Measurements from ENCODE around the gene PPARG.

DNA sequence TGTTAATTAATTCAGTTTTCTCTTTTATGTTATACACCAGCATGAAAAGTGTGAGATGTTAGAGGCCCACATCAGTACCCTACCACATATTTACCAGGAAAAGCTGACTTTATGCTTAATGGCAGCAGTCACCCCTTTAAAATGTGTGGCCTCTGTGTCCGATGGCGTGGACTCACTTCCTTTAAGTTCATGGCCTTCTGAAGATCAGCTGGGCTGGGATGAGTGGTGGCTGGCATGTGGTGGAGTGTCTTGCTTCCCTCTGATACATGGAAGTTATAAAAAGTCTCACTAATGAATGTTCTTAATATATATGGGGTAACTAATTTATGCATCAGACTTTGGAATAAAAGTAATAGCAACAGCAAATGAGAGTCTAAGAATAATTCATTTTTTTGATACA is 32.1 kb downstream of the PPARG start:
- TF ChIP-seq KAT7 (CRISPR knock-in tag; IDR thresholded peaks at IDR 0.05; ENCODE audit: borderline replicate concordance) = no peak
- TF ChIP-seq, protein P1, sequence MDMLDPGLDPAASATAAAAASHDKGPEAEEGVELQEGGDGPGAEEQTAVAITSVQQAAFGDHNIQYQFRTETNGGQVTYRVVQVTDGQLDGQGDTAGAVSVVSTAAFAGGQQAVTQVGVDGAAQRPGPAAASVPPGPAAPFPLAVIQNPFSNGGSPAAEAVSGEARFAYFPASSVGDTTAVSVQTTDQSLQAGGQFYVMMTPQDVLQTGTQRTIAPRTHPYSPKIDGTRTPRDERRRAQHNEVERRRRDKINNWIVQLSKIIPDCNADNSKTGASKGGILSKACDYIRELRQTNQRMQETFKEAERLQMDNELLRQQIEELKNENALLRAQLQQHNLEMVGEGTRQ (CRISPR knock-in tag; IDR thresholded peaks at IDR 0.05) = no peak
- no peak for TF ChIP-seq CTCF (IDR thresholded peaks at IDR 0.05)
- TF ChIP-seq ATF2 (CRISPR knock-in tag; IDR thresholded peaks at IDR 0.05; ENCODE audit: borderline replicate concordance, low read depth) = no peak
- TF ChIP-seq NFE2L1 (CRISPR knock-in tag; IDR thresholded peaks at IDR 0.05) = no peak
- TF ChIP-seq ZNF281 (CRISPR knock-in tag; IDR thresholded peaks at IDR 0.05) = no peak
- TF ChIP-seq STAT6 (CRISPR knock-in tag; conservative IDR thresholded peaks at IDR 0.05; ENCODE audit: low read depth) = no peak
- TF ChIP-seq ZNF138 (CRISPR knock-in tag; conservative IDR thresholded peaks at IDR 0.05) = no peak
- TF ChIP-seq, protein P2, sequence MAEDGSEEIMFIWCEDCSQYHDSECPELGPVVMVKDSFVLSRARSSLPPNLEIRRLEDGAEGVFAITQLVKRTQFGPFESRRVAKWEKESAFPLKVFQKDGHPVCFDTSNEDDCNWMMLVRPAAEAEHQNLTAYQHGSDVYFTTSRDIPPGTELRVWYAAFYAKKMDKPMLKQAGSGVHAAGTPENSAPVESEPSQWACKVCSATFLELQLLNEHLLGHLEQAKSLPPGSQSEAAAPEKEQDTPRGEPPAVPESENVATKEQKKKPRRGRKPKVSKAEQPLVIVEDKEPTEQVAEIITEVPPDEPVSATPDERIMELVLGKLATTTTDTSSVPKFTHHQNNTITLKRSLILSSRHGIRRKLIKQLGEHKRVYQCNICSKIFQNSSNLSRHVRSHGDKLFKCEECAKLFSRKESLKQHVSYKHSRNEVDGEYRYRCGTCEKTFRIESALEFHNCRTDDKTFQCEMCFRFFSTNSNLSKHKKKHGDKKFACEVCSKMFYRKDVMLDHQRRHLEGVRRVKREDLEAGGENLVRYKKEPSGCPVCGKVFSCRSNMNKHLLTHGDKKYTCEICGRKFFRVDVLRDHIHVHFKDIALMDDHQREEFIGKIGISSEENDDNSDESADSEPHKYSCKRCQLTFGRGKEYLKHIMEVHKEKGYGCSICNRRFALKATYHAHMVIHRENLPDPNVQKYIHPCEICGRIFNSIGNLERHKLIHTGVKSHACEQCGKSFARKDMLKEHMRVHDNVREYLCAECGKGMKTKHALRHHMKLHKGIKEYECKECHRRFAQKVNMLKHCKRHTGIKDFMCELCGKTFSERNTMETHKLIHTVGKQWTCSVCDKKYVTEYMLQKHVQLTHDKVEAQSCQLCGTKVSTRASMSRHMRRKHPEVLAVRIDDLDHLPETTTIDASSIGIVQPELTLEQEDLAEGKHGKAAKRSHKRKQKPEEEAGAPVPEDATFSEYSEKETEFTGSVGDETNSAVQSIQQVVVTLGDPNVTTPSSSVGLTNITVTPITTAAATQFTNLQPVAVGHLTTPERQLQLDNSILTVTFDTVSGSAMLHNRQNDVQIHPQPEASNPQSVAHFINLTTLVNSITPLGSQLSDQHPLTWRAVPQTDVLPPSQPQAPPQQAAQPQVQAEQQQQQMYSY (CRISPR knock-in tag; IDR thresholded peaks at IDR 0.05) = no peak
- no peak for TF ChIP-seq CREM (CRISPR knock-in tag; IDR thresholded peaks at IDR 0.05)
- TF ChIP-seq ZMAT4 (CRISPR knock-in tag; IDR thresholded peaks at IDR 0.05) = no peak
- TF ChIP-seq IRF2 (CRISPR knock-in tag; IDR thresholded peaks at IDR 0.05; ENCODE audit: borderline replicate concordance, low read depth) = no peak
